WTC11 (cell line): ENCODE data around the gene SULT1A2. TPM values are rescaled to one million over a fixed set of nuclear protein-coding genes. Genes with fewer than 3 reads are reported as not detected.
"Not testable (repeated sequence)": the region's sequence is repeated elsewhere in the genome, so short reads cannot be mapped to it uniquely, and the experiment has no call there.

ENCODE experiments used
- ATAC-seq: fragments of 200-7000 bp; cut with Tn5 transposase; 2 replicates; pipeline ENCODE4 v1.10.0; 2021; ENCODE audit warnings: mild to moderate bottlenecking, moderate library complexity
- CTCF ChIA-PET: fragments of 300-600 bp; sonication (Branson Sonifier 250); formaldehyde crosslinking; loops from one replicate; lab custom pipeline; 2021; ENCODE audit warnings: antibody characterized with exemption; lab: Charles Lee
- POLR2A ChIA-PET: fragments of 350-600 bp; sonication (Branson Sonifier 250); formaldehyde crosslinking; loops from one replicate; lab custom pipeline; 2021; ENCODE audit warnings: antibody characterized with exemption; lab: Charles Lee
- DNase-seq: peaks from one replicate; pipeline ENCODE4 v3.0.0; 2021; ENCODE audit warnings: low spot score
- H3K27ac Mint-ChIP-seq: 2 replicates; pipeline ENCODE4 v1.8.0; 2021; ENCODE audit warnings: mixed read lengths
- H3K27me3 Mint-ChIP-seq: 2 replicates; pipeline ENCODE4 v1.8.0; 2021; ENCODE audit warnings: low read depth, mild to moderate bottlenecking, moderate library complexity, mixed read lengths
- H3K36me3 Mint-ChIP-seq: 2 replicates; pipeline ENCODE4 v1.8.0; 2021; ENCODE audit warnings: mixed read lengths
- H3K4me1 Mint-ChIP-seq: 2 replicates; pipeline ENCODE4 v1.8.0; 2022; ENCODE audit warnings: mixed read lengths
- H3K4me3 Mint-ChIP-seq: 2 replicates; pipeline ENCODE4 v1.8.0; 2021; ENCODE audit warnings: mild to moderate bottlenecking, moderate library complexity, mixed read lengths
- H3K9me3 Mint-ChIP-seq: 2 replicates; pipeline ENCODE4 v1.8.0; 2021; ENCODE audit warnings: mixed read lengths
- AFF4 ChIP-seq: sonication (generic); formaldehyde crosslinking; IDR thresholded peaks from 2 replicates; pipeline ENCODE4 v1.8.1; 2023; ENCODE audit warnings: mild to moderate bottlenecking, missing genetic modification reagents, borderline replicate concordance
- E2F4 ChIP-seq: sonication (generic); formaldehyde crosslinking; IDR thresholded peaks from 2 replicates; pipeline ENCODE4 v1.8.1; 2022; ENCODE audit warnings: low read depth, mild to moderate bottlenecking, moderate library complexity, missing genetic modification reagents, borderline replicate concordance
- GABPB1 ChIP-seq: sonication (generic); formaldehyde crosslinking; IDR thresholded peaks from 2 replicates; pipeline ENCODE4 v1.8.1; 2023; ENCODE audit warnings: mild to moderate bottlenecking, missing genetic modification reagents
- MLX ChIP-seq: sonication (generic); formaldehyde crosslinking; IDR thresholded peaks from 2 replicates; pipeline ENCODE4 v1.8.1; 2023; ENCODE audit warnings: mild to moderate bottlenecking, missing genetic modification reagents, moderate library complexity
- RORB ChIP-seq: fragments of 250-450 bp; sonication (Bioruptor Pico); IDR thresholded peaks from 2 replicates; pipeline ENCODE4 v1.9.0; 2021; ENCODE audit warnings: mild to moderate bottlenecking
- ZNF425 ChIP-seq: fragments of 250-450 bp; sonication (Bioruptor Pico); conservative IDR thresholded peaks from 2 replicates; pipeline ENCODE4 v1.9.0; 2021; ENCODE audit warnings: mild to moderate bottlenecking
- total RNA-seq: library from RNA; stranded (reverse); gene quantifications from 3 replicates; pipeline ENCODE4 v1.2.3, GENCODE V29; 2021

The SULT1A2 gene
- total RNA-seq, 1 experiment from 2014 or later: 0.35 TPM

GRCh38 chr16:28610595-28611191 lies 13.8 kb upstream of the SULT1A2 start:
- DNase-seq (no peak), ATAC-seq (no peak)
- CTCF ChIA-PET: interaction anchor here (0.6 to 1.7 kb wide), 4 partner anchors 13 to 331 kb away, joined by 3 to 9 read pairs (median 6); partner anchors contain the start of genes SGF29 and SULT1A2
- Mint-ChIP-seq H3K4me1 (peaks cover 19% of the 10 kb centered on the region), H3K36me3 (no peaks in the 10 kb centered on the region), H3K27me3 (no peaks in the 10 kb centered on the region), H3K27ac (no peak overlapping the region), H3K9me3 (no peaks in the 10 kb centered on the region), H3K4me3 (no peak overlapping the region)
- TF ChIP-seq RORB (no peak), ZNF425 (CRISPR knock-in tag) (no peak), E2F4 (CRISPR knock-in tag) (no peak), AFF4 (CRISPR knock-in tag) (no peak)
- POLR2A ChIA-PET: interaction anchor here (1.0 kb wide), 1 partner anchor 38 kb away, joined by 3 read pairs; no protein-coding TSS in a partner anchor

- peak; percentile 11 for ATAC-seq
Observed at GRCh38 chr16:28609631-28610594, 13.1 kb upstream of the SULT1A2 start, which contains the start of gene SULT1A1. Gene SULT1A1 (minus strand): TSS chr16:28610044. CDS start chr16:28608855, 1,189 bp downstream.

GRCh38 chr16:28608867-28609596 lies 12.2 kb upstream of the SULT1A2 start:
- ATAC-seq, H3K27me3 Mint-ChIP-seq, H3K4me3 Mint-ChIP-seq, H3K36me3 Mint-ChIP-seq, POLR2A ChIA-PET, H3K27ac Mint-ChIP-seq, H3K9me3 Mint-ChIP-seq, DNase-seq: not testable (repeated sequence)
- CTCF ChIA-PET: interaction anchor here (1.7 kb wide), 1 partner anchor 12 kb away, joined by 9 read pairs; the partner anchor contains the start of gene SULT1A2
- peaks cover 19% of the 10 kb centered on the region for H3K4me1 Mint-ChIP-seq
- 0 out of 2 replicates have a peak, but pooled peaks have one; percentile 8 for TF ChIP-seq GABPB1

More at GRCh38 chr16:28609631-28610594, 13.1 kb upstream of the SULT1A2 start, which contains the start of gene SULT1A1:
- Mint-ChIP-seq H3K4me1 (peaks cover 19% of the 10 kb centered on the region), H3K9me3 (no peaks in the 10 kb centered on the region)
- TF ChIP-seq MLX (CRISPR knock-in tag): no peak
- TF ChIP-seq GABPB1: peak; percentile 34
- TF ChIP-seq, all 79 proteins: peak for 1
- no peak within 1 kb of the TSS for H3K4me3 Mint-ChIP-seq
- DNase-seq: peak; percentile 38
- ChIA-PET POLR2A (no interaction called here), CTCF (interaction anchor here (0.6 to 1.7 kb wide), 4 partner anchors 13 to 332 kb away, joined by 3 to 9 read pairs (median 6); partner anchors contain the start of genes SGF29 and SULT1A2)
- H3K27ac Mint-ChIP-seq: no peak within 1 kb of the TSS
- no peaks in the 10 kb centered on the region for H3K36me3 Mint-ChIP-seq
- H3K27me3 Mint-ChIP-seq: no peaks in the 10 kb centered on the region

- H3K27ac Mint-ChIP-seq, DNase-seq, H3K36me3 Mint-ChIP-seq, CTCF ChIA-PET, H3K4me3 Mint-ChIP-seq, ATAC-seq, H3K27me3 Mint-ChIP-seq, H3K9me3 Mint-ChIP-seq, POLR2A ChIA-PET: not testable (repeated sequence)
- peaks cover 19% of the 10 kb centered on the region for H3K4me1 Mint-ChIP-seq
Observed at GRCh38 chr16:28608496-28608808, 11.6 kb upstream of the SULT1A2 start.

- CTCF ChIA-PET, ATAC-seq: not testable (repeated sequence)
Observed at GRCh38 chr16:28607681-28608495, 11.0 kb upstream of the SULT1A2 start.

More at GRCh38 chr16:28607681-28608495, 11.0 kb upstream of the SULT1A2 start:
- H3K9me3 Mint-ChIP-seq, H3K4me3 Mint-ChIP-seq, H3K27ac Mint-ChIP-seq, POLR2A ChIA-PET, H3K36me3 Mint-ChIP-seq, H3K27me3 Mint-ChIP-seq, DNase-seq: not testable (repeated sequence)
- peaks cover 19% of the 10 kb centered on the region for H3K4me1 Mint-ChIP-seq
